H1 (cell line): ENCODE data around the gene CNFN.

Experiments used
- CHD2 ChIP-seq: IDR thresholded peaks from 2 replicates; pipeline ENCODE4 v1.6.1; 2012; ENCODE audit warnings: low read length, improper control_type of control experiment
- POLR2AphosphoS5 ChIP-seq: IDR thresholded peaks from 2 replicates; pipeline ENCODE4 v1.6.1; 2011; ENCODE audit warnings: low read depth, low read length

DNA sequence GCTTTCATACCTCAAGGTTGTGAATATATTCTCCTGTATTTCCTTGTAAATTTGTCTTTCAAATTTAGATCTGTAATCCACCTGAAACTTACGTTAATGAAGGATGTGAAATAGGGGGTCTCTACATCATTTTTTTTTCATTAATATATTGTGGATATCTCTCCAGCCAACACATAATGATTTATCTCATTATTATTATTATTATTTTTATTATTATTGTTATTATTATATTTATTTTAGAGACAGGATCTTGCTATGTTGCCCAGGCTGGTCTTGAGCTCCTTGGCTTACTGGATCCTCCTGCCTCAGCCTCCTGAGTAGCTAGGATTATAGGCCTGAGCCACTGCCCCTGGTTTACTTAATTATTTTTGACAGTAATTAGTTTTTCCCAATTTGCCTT, 41.4 kb upstream of the CNFN start:
- TF ChIP-seq POLR2AphosphoS5 = no peak
- TF ChIP-seq CHD2 = no peak
